SU-DHL-6 (cell line): ENCODE measurements around the gene NELFB.

ENCODE experiments used
- H2AFZ ChIP-seq: fragments of 200-600 bp; sonication (generic); 2 replicates; pipeline ENCODE4 v1.6.1; 2014; ENCODE audit warnings: low read depth, mild to moderate bottlenecking, moderate library complexity, mixed read lengths, antibody characterized with exemption, low read length; ENCODE audit not compliant: severe bottlenecking
- H3F3A ChIP-seq: fragments of 200-600 bp; shearing (Covaris generic); 2 replicates; pipeline ENCODE4 v1.6.0; 2016; ENCODE audit warnings: antibody characterized with exemption, mild to moderate bottlenecking; ENCODE audit not compliant: insufficient read depth
- H3K27ac ChIP-seq: fragments of 200-600 bp; sonication (generic); 2 replicates; pipeline ENCODE4 v1.5.1; 2016; ENCODE audit warnings: low read depth, mild to moderate bottlenecking, low read length, moderate library complexity, mixed read lengths
- H3K27me3 ChIP-seq: fragments of 200-600 bp; sonication (generic), shearing (Covaris generic); 2 replicates; pipeline ENCODE4 v1.6.0; 2014; ENCODE audit warnings: mild to moderate bottlenecking, low read length
- H3K36me3 ChIP-seq: fragments of 200-600 bp; sonication (generic); 2 replicates; pipeline ENCODE4 v1.6.1; 2014; ENCODE audit warnings: mild to moderate bottlenecking, low read length, mixed read lengths
- H3K4me2 ChIP-seq: fragments of 300-600, 200-600 bp; shearing (Covaris generic), sonication (generic); 2 replicates; pipeline ENCODE4 v1.6.0; 2014; ENCODE audit warnings: low read length, low read depth, mild to moderate bottlenecking; ENCODE audit not compliant: poor library complexity, severe bottlenecking
- H3K4me3 ChIP-seq: fragments of 200-600 bp; sonication (generic); 2 replicates; pipeline ENCODE4 v1.5.1; 2014; ENCODE audit warnings: antibody characterized with exemption, low read length, mild to moderate bottlenecking, mixed read lengths; ENCODE audit not compliant: insufficient read depth, poor library complexity, severe bottlenecking
- H3K79me2 ChIP-seq: fragments of 200-600 bp; sonication (generic); 2 replicates; pipeline ENCODE4 v1.6.1; 2014; ENCODE audit warnings: mild to moderate bottlenecking, low read length, moderate library complexity; ENCODE audit not compliant: insufficient read depth
- H3K9ac ChIP-seq: fragments of 200-600 bp; sonication (generic); 2 replicates; pipeline ENCODE4 v1.7.0; 2014; ENCODE audit warnings: mild to moderate bottlenecking, low read length
- H3K9me2 ChIP-seq: fragments of 200-600 bp; sonication (generic); replicated peaks from 2 replicates; pipeline ENCODE4 v1.6.1; 2014; ENCODE audit warnings: low read length; ENCODE audit not compliant: insufficient read depth
- H3K9me3 ChIP-seq: fragments of 200-600 bp; sonication (generic); 2 replicates; pipeline ENCODE4 v1.6.1; 2014; ENCODE audit warnings: low read length, mixed read lengths; ENCODE audit not compliant: insufficient read depth
- H4K20me1 ChIP-seq: fragments of 200-600 bp; sonication (generic); 2 replicates; pipeline ENCODE4 v1.6.1; 2014; ENCODE audit warnings: low read depth, mild to moderate bottlenecking, antibody characterized with exemption, low read length, moderate library complexity, mixed read lengths
- CTCF ChIP-seq: fragments of 200-600 bp; sonication (generic); IDR thresholded peaks from one replicate; pipeline ENCODE4 v1.5.1; 2017; ENCODE audit warnings: antibody characterized with exemption, mild to moderate bottlenecking, low read length, moderate library complexity; ENCODE audit not compliant: insufficient read depth, poor library complexity, severe bottlenecking
- EZH2phosphoT487 ChIP-seq: fragments of 200-600 bp; sonication (generic), shearing (Covaris generic); conservative IDR thresholded peaks from 2 replicates; pipeline ENCODE4 v1.6.1; 2018; ENCODE audit warnings: mild to moderate bottlenecking, antibody characterized with exemption, low read length, moderate library complexity, mixed read lengths

NELFB gene

GRCh38 chr9:137267933-137268355 lies 12.8 kb downstream of the NELFB start:
- Histone ChIP-seq H3K4me2 (peak overlapping the region; percentile 41), H3K4me3 (no peak overlapping the region), H3K27me3 (no peaks in the 10 kb centered on the region), H3K79me2 (no peaks in the 10 kb centered on the region), H3K27ac (peak overlapping the region; percentile 78), H2AFZ (no peak overlapping the region), H3K36me3 (no peaks in the 10 kb centered on the region), H3K9me3 (no peaks in the 10 kb centered on the region), H3K9ac (no peak overlapping the region), H3K9me2 (no peaks in the 10 kb centered on the region), H4K20me1 (no peaks in the 10 kb centered on the region), H3F3A (0 out of 2 replicates have a peak, but pooled peaks cover 9% of the 10 kb centered on the region)
- TF ChIP-seq EZH2phosphoT487 (no peak), CTCF (no peak)

GRCh38 chr9:137268538-137269201 lies 13.5 kb downstream of the NELFB start:
- H3K9me2 ChIP-seq = no peaks in the 10 kb centered on the region
- H3K9me3 ChIP-seq = no peaks in the 10 kb centered on the region
- no peaks in the 10 kb centered on the region for H3K36me3 ChIP-seq
- no peak overlapping the region for H3K4me3 ChIP-seq
- H2AFZ ChIP-seq = no peak overlapping the region
- 0 out of 2 replicates have a peak, but pooled peaks cover 9% of the 10 kb centered on the region for H3F3A ChIP-seq
- no peaks in the 10 kb centered on the region for H3K27me3 ChIP-seq
- peak overlapping the region; percentile 78 for H3K27ac ChIP-seq
- TF ChIP-seq CTCF (no peak), EZH2phosphoT487 (no peak)
- H3K9ac ChIP-seq = peak overlapping the region; percentile 11; the same call in 1 of the 2 replicates
- peak overlapping the region; percentile 41 for H3K4me2 ChIP-seq
- H3K79me2 ChIP-seq = no peaks in the 10 kb centered on the region
- no peaks in the 10 kb centered on the region for H4K20me1 ChIP-seq

- Histone ChIP-seq H3K4me3 (no peak overlapping the region), H4K20me1 (no peaks in the 10 kb centered on the region), H3K4me2 (peak overlapping the region; percentile 41), H3K27ac (peak overlapping the region; percentile 78), H3K9me2 (no peaks in the 10 kb centered on the region), H2AFZ (no peak overlapping the region), H3K9ac (peak overlapping the region; percentile 11; the same call in 1 of the 2 replicates), H3K79me2 (no peaks in the 10 kb centered on the region), H3K36me3 (no peaks in the 10 kb centered on the region), H3K27me3 (no peaks in the 10 kb centered on the region), H3F3A (0 out of 2 replicates have a peak, but pooled peaks cover 9% of the 10 kb centered on the region), H3K9me3 (no peaks in the 10 kb centered on the region)
- TF ChIP-seq CTCF (no peak), EZH2phosphoT487 (no peak)
These were observed 14.2 kb downstream of the NELFB start for GRCh38 chr9:137269231-137269772.
